ENCODE measurements around the gene SLC25A45.

SLC25A45 gene, protein sequence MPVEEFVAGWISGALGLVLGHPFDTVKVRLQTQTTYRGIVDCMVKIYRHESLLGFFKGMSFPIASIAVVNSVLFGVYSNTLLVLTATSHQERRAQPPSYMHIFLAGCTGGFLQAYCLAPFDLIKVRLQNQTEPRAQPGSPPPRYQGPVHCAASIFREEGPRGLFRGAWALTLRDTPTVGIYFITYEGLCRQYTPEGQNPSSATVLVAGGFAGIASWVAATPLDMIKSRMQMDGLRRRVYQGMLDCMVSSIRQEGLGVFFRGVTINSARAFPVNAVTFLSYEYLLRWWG

GRCh38 chr11:65382033-65382803 lies at the start of gene SLC25A45:
SLC25A45 (minus strand) TSS chr11:65382646; CDS start chr11:65381951, 695 bp downstream.
- TF ChIP-seq, protein P1, sequence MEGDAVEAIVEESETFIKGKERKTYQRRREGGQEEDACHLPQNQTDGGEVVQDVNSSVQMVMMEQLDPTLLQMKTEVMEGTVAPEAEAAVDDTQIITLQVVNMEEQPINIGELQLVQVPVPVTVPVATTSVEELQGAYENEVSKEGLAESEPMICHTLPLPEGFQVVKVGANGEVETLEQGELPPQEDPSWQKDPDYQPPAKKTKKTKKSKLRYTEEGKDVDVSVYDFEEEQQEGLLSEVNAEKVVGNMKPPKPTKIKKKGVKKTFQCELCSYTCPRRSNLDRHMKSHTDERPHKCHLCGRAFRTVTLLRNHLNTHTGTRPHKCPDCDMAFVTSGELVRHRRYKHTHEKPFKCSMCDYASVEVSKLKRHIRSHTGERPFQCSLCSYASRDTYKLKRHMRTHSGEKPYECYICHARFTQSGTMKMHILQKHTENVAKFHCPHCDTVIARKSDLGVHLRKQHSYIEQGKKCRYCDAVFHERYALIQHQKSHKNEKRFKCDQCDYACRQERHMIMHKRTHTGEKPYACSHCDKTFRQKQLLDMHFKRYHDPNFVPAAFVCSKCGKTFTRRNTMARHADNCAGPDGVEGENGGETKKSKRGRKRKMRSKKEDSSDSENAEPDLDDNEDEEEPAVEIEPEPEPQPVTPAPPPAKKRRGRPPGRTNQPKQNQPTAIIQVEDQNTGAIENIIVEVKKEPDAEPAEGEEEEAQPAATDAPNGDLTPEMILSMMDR (IDR thresholded peaks at IDR 0.05; ENCODE audit: poor library complexity, severe bottlenecking): peak; percentile 89
- H3K27ac ChIP-seq (ENCODE audit: poor library complexity, severe bottlenecking): peak within 1 kb of the TSS; percentile 97
- no peaks in the 10 kb centered on the region for H3K27me3 ChIP-seq (ENCODE audit: insufficient read depth, poor library complexity, severe bottlenecking)
- no peaks in the 10 kb centered on the region for H3K9me3 ChIP-seq (ENCODE audit: severe bottlenecking)
- DNase-seq (ENCODE audit: low spot score) (peak; percentile 99), ATAC-seq (ENCODE audit: low read depth) (peak; percentile 80)
- peak within 1 kb of the TSS; percentile 2 for H3K4me3 ChIP-seq (ENCODE audit: severe bottlenecking)
- peaks cover 16% of the 10 kb centered on the region for H3K4me1 ChIP-seq (ENCODE audit: insufficient read depth, poor library complexity, severe bottlenecking)
- H3K36me3 ChIP-seq (ENCODE audit: low read depth): no peaks in the 10 kb centered on the region

DNA sequence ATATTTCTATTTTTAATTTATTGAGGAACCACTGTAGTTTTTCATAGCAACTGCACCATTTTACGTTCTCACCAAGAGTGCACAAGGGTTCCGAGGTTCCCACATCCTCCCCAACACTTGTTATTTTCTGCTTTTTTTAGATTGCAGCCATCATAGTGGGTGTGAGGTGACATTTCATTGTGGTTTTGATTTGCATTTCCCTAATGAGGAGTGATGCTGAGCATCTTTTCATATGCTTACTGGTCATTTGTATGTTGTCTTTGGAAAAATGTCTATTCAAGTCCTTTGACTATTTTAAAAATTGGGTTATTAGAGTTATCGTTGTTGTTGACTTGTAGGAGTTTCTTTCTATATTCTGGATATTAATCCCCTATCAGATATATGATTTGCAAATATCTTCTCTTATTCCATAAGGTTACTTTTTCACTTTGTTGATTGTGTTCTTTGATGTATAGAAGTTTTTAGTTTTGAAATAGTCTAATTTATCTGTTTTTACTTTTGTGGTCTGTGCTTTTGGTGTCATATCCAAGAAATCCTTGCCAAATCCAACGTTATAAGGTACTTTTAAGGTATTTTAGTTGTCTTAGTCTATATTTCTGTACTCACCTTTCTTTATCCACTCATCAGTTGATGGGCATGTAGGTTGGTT lies 49.1 kb upstream of the SLC25A45 start:
- ATAC-seq (ENCODE audit: low read depth): no peak
- Histone ChIP-seq H3K27me3 (ENCODE audit: insufficient read depth, poor library complexity, severe bottlenecking) (no peaks in the 10 kb centered on the region), H3K4me3 (ENCODE audit: severe bottlenecking) (no peak overlapping the region), H3K4me1 (ENCODE audit: insufficient read depth, poor library complexity, severe bottlenecking) (peaks cover 27% of the 10 kb centered on the region), H3K9me3 (ENCODE audit: severe bottlenecking) (no peaks in the 10 kb centered on the region), H3K27ac (ENCODE audit: poor library complexity, severe bottlenecking) (peak overlapping the region; percentile 97), H3K36me3 (ENCODE audit: low read depth) (peaks cover 100% of the 10 kb centered on the region)
- DNase-seq (ENCODE audit: low spot score): no peak
- TF ChIP-seq, protein P1 (IDR thresholded peaks at IDR 0.05; ENCODE audit: poor library complexity, severe bottlenecking): no peak

DNA sequence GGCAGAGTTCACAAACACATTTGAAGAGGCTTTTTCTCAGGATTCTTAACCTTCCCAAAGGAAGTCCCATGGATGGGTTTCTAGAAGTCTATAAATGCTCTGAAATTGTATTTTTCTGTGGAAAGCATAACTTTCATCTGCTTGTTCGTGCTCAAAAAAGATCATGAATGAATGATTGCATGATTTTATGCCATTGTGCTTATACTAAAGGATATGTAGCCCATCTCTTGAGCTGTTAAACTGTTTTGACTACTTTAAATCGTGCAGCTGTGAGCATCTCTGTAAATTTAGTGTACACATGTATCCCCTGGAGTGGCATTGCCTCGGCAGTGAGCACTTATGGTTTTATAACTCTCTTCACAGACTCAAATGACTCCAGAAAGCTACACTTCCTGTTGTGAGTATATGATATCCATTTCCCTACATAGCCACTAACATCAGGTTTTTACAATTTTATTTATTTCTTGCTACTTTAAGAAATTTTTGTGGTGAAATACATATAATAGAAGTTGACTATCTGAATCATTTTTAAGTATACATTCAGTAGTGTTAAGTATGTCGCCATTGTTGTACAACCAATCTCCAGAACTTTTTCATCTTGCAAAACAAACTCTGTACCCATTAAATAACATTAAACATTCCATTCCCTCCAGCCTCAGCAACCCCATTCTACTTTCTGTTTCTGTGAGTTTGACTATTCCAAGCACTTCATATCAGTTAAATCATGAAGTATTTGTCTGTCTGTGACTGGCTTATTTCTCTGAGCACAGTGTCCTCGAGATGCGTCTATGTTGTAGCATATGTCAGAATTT lies 48.2 kb upstream of the SLC25A45 start:
- Histone ChIP-seq H3K9me3 (ENCODE audit: severe bottlenecking) (no peaks in the 10 kb centered on the region), H3K27ac (ENCODE audit: poor library complexity, severe bottlenecking) (peak overlapping the region; percentile 97), H3K4me1 (ENCODE audit: insufficient read depth, poor library complexity, severe bottlenecking) (peaks cover 30% of the 10 kb centered on the region), H3K4me3 (ENCODE audit: severe bottlenecking) (peak overlapping the region; percentile 1), H3K36me3 (ENCODE audit: low read depth) (peaks cover 100% of the 10 kb centered on the region), H3K27me3 (ENCODE audit: insufficient read depth, poor library complexity, severe bottlenecking) (no peaks in the 10 kb centered on the region)
- ATAC-seq (ENCODE audit: low read depth): no peak
- DNase-seq (ENCODE audit: low spot score): no peak
- TF ChIP-seq, protein P1 (IDR thresholded peaks at IDR 0.05; ENCODE audit: poor library complexity, severe bottlenecking): no peak

DNA sequence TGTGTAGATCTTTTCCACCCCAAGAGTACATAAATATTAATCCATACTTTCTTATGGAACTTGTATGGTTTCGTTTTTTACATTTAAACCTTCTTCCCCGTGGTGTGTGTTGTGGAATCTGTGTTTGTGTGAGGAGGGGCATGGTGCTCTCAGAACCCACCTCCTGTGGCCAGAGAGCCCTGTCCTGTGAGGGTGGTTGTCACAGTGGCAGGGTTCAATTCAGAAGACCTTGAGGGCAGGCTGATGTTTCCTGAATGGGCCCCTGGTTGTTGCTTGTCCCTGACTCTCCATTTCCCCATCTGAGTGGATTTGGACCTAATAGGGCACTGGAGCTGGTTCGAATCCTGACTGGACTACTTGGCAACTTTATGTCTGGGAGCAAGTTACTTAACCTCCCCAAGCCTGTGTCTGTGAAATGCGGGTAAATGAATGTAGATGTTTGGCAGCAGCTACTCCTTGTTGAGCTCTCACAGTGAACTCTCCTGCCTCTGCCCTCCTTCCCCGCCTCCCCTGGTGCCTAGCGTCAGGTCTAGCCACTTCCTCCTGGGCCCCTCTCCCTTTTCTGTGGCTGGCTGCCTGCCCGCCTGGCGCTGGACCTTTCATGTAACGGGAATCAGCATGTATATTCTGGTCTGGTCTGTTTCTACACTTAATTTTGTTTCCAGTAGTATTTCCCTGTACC lies 47.4 kb upstream of the SLC25A45 start:
- H3K4me1 ChIP-seq (ENCODE audit: insufficient read depth, poor library complexity, severe bottlenecking): peaks cover 30% of the 10 kb centered on the region
- peaks cover 100% of the 10 kb centered on the region for H3K36me3 ChIP-seq (ENCODE audit: low read depth)
- H3K9me3 ChIP-seq (ENCODE audit: severe bottlenecking): no peaks in the 10 kb centered on the region
- peak overlapping the region; percentile 97 for H3K27ac ChIP-seq (ENCODE audit: poor library complexity, severe bottlenecking)
- no peaks in the 10 kb centered on the region for H3K27me3 ChIP-seq (ENCODE audit: insufficient read depth, poor library complexity, severe bottlenecking)
- peak; percentile 5; the same call in 2 of the 3 replicates for ATAC-seq (ENCODE audit: low read depth)
- peak overlapping the region; percentile 1 for H3K4me3 ChIP-seq (ENCODE audit: severe bottlenecking)
- peak; percentile 67 for DNase-seq (ENCODE audit: low spot score)
- TF ChIP-seq, protein P1 (IDR thresholded peaks at IDR 0.05; ENCODE audit: poor library complexity, severe bottlenecking): no peak
